ENCODE results near the gene ITIH4. TPM values are rescaled to one million over a fixed set of nuclear protein-coding genes. Genes with fewer than 3 reads are reported as not detected.

The ITIH4 gene
- total RNA-seq = 0.65 and 0.96 TPM in 2 replicates

DNA sequence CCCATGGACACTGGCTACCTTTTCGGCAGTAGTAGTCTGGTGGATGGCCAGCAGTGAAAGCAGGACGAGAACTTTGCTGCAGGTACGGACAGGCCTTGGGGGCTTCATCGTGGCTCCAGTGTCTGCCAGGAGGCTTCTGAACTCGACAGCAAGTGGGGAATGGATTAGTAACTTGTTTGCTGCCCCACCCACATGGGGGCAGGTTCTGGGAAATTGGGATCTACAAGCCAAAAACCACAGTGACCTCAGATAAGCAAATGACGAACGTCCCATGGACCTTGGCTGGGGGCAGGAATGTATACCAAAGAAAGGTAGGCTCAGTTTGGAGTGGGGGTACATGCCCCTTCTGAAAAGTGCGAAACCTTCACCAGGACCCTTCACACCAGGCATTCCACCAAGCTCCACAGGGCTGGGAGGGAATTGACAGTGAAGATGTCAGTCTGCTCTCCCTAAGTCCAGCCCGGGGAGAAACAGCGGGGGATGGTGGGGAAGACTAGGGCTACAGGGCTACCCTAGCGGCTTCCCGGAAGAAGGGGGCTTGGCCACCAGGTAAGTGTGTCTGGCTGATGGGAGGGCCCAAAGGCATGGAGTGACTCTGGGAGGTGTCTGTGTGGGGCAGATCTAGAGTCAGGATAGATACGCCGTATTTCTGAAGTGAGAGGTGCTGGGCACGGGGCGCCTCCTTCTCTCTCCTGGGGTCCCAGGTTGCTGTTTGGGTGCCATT lies at the start of gene ITIH4:
ITIH4 (minus strand) TSS at position 138 of the 724 bp plus-strand sequence; CDS start at position 108, 30 bp downstream.

DNA sequence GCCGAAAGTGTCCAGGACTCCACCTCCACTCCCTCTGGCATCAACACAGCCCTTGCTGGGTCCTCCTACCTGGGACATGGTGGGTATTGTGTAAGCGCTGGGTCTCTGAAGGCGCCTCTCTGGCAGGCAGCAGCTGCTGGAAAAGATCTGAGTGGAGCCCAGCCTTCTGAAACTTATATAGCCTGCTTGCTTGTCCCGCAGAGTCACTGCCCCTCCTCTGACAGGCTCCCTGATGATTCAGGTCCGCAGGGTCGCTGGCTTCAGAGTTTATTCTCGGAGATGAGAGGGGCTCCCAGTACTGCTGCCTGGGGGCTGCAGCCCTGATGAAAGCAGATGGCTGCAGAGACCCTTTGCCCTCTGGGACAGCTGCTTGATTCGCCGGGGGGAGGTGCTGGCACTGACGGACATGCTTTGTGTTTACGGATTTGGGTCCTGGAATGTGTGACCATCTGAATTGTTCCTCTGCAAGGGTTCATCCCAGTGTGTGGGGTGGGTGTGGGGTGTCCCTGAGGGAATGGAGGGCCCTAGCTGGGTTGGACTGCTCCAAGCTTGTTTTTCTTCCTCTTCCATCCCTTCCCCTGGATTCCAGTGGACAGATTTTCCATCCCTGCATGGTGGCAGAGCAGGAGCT lies 4.5 kb upstream of the ITIH4 start, which contains the start of gene MUSTN1:
MUSTN1 (minus strand) TSS at position 149 of the 631 bp plus-strand sequence; CDS start at position 78, 71 bp downstream.

DNA sequence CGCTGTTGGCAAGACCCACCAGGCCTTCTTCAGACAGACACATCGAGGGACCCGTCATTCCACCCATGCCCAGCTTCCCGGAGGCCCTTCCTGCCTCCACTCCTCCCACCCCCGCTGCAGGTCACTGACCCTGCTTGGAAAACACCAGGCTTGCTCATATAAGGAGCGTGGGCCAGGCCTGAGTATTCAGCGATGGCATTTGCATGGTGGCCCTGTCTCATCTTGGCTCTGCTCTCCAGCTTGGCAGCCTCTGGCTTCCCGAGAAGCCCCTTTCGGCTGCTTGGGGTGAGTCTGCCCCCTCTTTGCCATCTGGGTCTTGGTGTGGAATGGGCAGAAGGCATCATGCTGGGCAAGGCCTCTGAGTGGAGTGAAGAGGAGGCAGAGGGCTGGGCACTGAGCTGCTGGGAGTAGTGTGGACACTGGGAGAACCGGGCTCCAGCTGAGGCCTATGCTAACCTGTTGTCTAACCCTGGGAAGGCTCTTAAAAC lies 35.8 kb downstream of the ITIH4 start, which contains the start of gene ITIH3:
ITIH3 (plus strand) TSS at position 185 of the 488 bp plus-strand sequence; CDS start at position 193, 8 bp downstream.

DNA sequence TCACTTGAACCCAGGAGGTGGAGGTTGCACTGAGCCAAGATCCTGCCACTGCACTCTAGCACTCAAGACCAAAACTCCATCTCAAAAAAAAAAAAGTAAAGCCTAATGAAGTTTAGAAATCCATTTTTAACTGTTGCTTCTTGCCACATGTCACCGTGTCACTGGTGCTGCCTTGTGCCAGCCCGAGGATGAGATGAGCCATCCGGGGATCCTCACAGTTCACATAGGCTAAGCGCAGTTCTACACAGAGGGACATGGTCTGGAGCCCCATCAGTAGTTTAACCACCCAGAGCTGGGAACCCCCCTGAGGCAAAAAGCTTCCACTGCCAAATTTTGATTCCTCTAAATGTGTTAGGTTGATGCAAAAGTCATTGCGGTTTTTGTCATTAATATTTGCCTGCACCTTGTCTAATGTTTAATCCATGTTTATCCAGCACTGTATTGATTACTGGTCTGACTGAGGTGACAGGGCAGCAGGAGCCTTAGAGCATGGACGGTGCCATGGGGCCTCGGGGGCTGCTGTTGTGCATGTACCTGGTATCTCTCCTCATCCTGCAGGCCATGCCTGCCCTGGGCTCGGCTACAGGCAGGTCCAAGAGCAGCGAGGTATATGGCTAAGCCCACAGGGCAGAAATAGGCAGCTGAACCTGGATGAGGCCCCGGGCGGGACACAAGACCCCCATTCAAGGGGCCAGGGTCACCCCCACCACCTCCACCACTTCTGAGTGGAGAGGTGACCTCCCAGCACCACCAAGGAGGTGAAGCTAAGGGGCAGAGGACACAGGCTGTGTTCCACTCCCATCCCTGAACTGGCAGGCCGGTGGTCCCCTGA lies 53.1 kb downstream of the ITIH4 start, which contains the start of gene ITIH1:
ITIH1 (plus strand) TSS at position 473 of the 832 bp plus-strand sequence; CDS start at position 490, 17 bp downstream.

DNA sequence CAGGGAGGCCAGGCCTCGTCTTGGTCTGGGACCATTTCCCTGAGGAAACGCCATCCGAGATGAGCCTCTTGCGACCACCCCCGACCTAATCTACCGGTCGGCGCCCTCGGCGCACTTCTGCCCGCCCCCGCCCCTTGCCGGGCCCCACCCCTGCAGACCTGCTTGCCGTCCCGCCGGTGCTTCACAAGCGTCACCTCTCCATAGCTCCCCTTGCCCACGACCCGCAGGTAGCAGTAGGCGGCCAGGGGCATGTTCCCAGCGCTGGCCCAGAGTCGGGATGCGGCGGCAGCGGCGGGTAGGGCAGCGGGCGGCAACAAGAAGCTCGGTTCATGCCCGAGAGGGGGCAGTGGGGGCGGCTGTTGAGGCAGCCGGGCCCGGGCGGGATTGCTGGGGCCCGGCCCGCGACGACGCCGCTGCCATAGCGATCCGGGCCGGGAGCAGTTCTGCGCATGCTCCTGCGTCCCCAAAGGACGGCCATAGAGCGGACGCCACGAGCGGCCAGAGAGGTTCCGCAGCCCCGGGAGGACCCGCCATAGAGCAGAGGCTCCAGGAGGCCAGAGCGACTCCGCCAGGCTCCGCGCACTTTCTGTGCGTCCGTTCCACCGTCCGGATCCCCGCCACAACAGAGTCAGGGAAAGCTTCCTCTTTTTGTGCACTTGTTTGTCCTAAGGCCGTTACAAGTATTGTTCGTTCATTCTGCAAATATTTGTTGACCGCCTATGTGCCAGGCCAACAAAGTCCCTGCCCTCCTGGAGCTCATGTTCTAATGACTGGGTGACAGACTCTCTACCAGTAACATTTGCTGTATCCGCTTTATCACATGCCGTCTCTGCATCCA lies 59.8 kb downstream of the ITIH4 start, which contains the start of gene NEK4:
NEK4 (minus strand) TSS at position 445 of the 838 bp plus-strand sequence; CDS start at position 251, 194 bp downstream.

Small RNAs within 50 kb of the gene (small RNA-seq; reads per million reads assigned to genes)
- gene MIR8064 (not detected), gene MUSTN1 (not detected)

Other genes with a start within 250 kb of the ITIH4 start
- gene PBRM1, start 144.8 kb downstream of the ITIH4 start, total RNA-seq = 83.0 and 94.1 TPM in 2 replicates
- 165 and 174 TPM in 2 replicates for gene GNL3, start 144.6 kb downstream of the ITIH4 start, total RNA-seq
- gene GLT8D1, start 124.9 kb downstream of the ITIH4 start, total RNA-seq = 51.3 and 76.1 TPM in 2 replicates
- 51.9 and 57.1 TPM in 2 replicates for gene SPCS1, start 124.6 kb downstream of the ITIH4 start, total RNA-seq
- gene NEK4, start 59.7 kb downstream of the ITIH4 start, total RNA-seq = 16.0 and 20.4 TPM in 2 replicates
- not detected in 2 replicates for gene ITIH1, start 53.1 kb downstream of the ITIH4 start, total RNA-seq
- gene ITIH3, start 35.9 kb downstream of the ITIH4 start, total RNA-seq = not detected in 2 replicates
- gene MUSTN1, start 4.3 kb upstream of the ITIH4 start, total RNA-seq = 0.29 TPM in 1 of 2 replicates, not detected in the other
- gene STIMATE, start 66.9 kb upstream of the ITIH4 start, total RNA-seq = 15.6 and 22.2 TPM in 2 replicates
- 3.2 and 5.6 TPM in 2 replicates for gene SFMBT1, start 215.4 kb upstream of the ITIH4 start, total RNA-seq